DND-41 (cell line): ENCODE results near the gene AP2A2.

Source experiments
- ATAC-seq: fragments of 200-7000 bp; cut with Tn5 transposase; 3 replicates; pipeline ENCODE4 v1.9.1; 2021; ENCODE audit warnings: low read depth; ENCODE audit not compliant: insufficient read depth
- DNase-seq: peaks from one replicate; pipeline ENCODE4 v3.0.0-alpha.2; 2020
- H2AFZ ChIP-seq: 2 replicates; pipeline ENCODE4 v1.6.0; 2012; ENCODE audit warnings: low read depth, low read length
- H3K27ac ChIP-seq: 2 replicates; pipeline ENCODE4 v1.5.1; 2012; ENCODE audit warnings: low read length, inconsistent platforms
- H3K27me3 ChIP-seq: fragments of 200-600 bp; sonication (generic); 2 replicates; pipeline ENCODE4 v1.6.0; 2012; ENCODE audit warnings: low read length, mild to moderate bottlenecking, inconsistent platforms; ENCODE audit not compliant: insufficient read depth, poor library complexity
- H3K36me3 ChIP-seq: 2 replicates; pipeline ENCODE4 v1.5.1; 2012; ENCODE audit warnings: low read length, inconsistent platforms; ENCODE audit not compliant: insufficient read depth
- H3K4me1 ChIP-seq: 2 replicates; pipeline ENCODE4 v1.5.1; 2012; ENCODE audit warnings: mild to moderate bottlenecking, low read length; ENCODE audit not compliant: insufficient read depth
- H3K4me2 ChIP-seq: 2 replicates; pipeline ENCODE4 v1.6.0; 2012; ENCODE audit warnings: mild to moderate bottlenecking, moderate library complexity, low read length, inconsistent platforms; ENCODE audit not compliant: insufficient read depth
- H3K4me3 ChIP-seq, 2 experiments: fragments of 200-600 bp in 1 of 2; shearing (Covaris generic) in 1 of 2; 2 replicates each; pipeline ENCODE4 v1.5.1; 2012 to 2016; ENCODE audit warnings: inconsistent platforms in 2 of 2, low read length in 2 of 2, mild to moderate bottlenecking in 2 of 2, low read depth in 1 of 2, moderate library complexity in 1 of 2
- H3K79me2 ChIP-seq: 2 replicates; pipeline ENCODE4 v1.6.0; 2012; ENCODE audit warnings: low read length, inconsistent platforms; ENCODE audit not compliant: insufficient read depth
- H3K9ac ChIP-seq: 2 replicates; pipeline ENCODE4 v1.6.0; 2012; ENCODE audit warnings: low read depth, mild to moderate bottlenecking, inconsistent platforms, low read length, moderate library complexity
- H3K9me3 ChIP-seq: 2 replicates; pipeline ENCODE4 v1.5.1; 2012; ENCODE audit warnings: low read length, moderate library complexity, mild to moderate bottlenecking, inconsistent platforms; ENCODE audit not compliant: insufficient read depth, severe bottlenecking
- H4K20me1 ChIP-seq: 2 replicates; pipeline ENCODE4 v1.6.0; 2012; ENCODE audit warnings: low read length; ENCODE audit not compliant: insufficient read depth
- EZH2 ChIP-seq: IDR thresholded peaks from 3 replicates; pipeline ENCODE4 v1.6.1; 2012; ENCODE audit warnings: borderline replicate concordance, low read depth, mild to moderate bottlenecking, moderate library complexity, low read length, inconsistent platforms; ENCODE audit not compliant: severe bottlenecking
- TF ChIP-seq, protein P1 (sequence below): IDR thresholded peaks from 2 replicates; pipeline ENCODE4 v1.5.1; 2012; ENCODE audit warnings: borderline replicate concordance, low read length, moderate library complexity, mild to moderate bottlenecking; ENCODE audit not compliant: poor library complexity, severe bottlenecking; ENCODE audit errors: extremely low read depth

The AP2A2 gene

DNA sequence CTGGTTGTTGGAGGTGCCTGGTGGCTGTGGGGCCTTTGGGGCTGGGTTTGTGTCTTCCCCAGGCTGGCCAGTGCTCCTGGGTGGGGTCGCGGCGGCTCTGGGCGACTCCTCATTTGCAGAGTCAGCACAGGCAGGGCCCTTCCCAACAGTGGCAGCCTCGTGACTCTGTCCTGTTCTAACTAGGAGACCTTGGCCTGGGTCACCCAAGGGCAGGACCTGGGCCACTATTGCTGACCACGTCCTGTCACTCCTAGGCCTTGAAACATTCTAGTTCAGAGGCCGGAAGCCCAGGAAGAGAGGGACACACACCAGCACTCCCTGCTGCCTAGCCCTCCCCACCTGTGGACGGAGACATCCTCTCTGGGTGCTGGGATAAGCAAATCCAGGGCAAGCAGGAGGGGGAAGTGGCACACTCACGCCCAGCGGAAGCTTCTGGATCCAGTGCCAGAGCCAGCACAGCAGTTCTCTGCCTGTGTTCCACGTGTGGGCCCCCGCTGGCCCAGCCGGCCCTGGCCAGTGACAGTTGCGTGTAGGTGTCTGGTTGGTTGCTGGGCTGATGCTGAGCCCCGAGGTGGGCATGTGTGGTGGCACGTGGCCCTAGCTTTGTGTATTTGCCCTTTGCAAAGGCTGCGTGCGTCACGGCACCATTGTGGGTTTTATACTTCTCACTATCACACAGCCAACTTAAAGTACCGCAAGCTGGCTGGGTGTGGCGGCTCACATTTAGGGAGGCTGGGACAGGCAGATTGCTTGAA, 10.7 kb upstream of the AP2A2 start:
- H3K4me3 ChIP-seq: no peak overlapping the region
- no peak for TF ChIP-seq EZH2
- H4K20me1 ChIP-seq: no peaks in the 10 kb centered on the region
- H3K27me3 ChIP-seq: no peaks in the 10 kb centered on the region
- H3K36me3 ChIP-seq: no peaks in the 10 kb centered on the region; the same call in 1 of the 2 replicates
- no peak overlapping the region for H3K9ac ChIP-seq
- H3K27ac ChIP-seq: no peak overlapping the region
- no peaks in the 10 kb centered on the region for H3K9me3 ChIP-seq
- no peak overlapping the region for H2AFZ ChIP-seq
- H3K4me1 ChIP-seq: peaks cover 12% of the 10 kb centered on the region
- ATAC-seq: no peak
- no peak for DNase-seq
- H3K4me2 ChIP-seq: no peak overlapping the region
- H3K79me2 ChIP-seq: peaks cover 7% of the 10 kb centered on the region

DNA sequence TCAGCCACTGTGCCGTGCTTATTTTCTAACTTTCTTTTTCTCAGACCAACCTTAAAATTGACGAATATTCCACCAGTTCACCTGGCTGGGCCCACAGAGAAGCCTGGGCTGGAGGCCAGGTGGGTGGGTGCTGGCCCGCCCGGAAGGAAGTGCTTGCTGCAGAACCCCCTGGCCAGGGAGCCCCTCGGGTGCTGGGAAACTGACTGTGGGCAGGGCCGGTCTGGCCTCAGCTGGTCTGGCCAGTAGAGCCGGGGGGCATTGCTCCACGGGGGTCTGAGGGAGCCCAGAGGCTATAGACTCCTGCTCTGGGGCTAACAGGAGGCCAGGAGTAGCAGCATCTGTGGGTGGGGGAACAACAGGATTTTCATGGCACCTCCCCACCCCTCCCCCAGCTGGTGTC, 8.2 kb upstream of the AP2A2 start:
- no peak for TF ChIP-seq EZH2
- no peak overlapping the region for H3K27ac ChIP-seq
- H3K4me1 ChIP-seq: no peaks in the 10 kb centered on the region
- no peaks in the 10 kb centered on the region for H3K79me2 ChIP-seq
- H3K4me3 ChIP-seq: no peak overlapping the region
- no peaks in the 10 kb centered on the region for H3K9me3 ChIP-seq
- no peak for DNase-seq
- H3K36me3 ChIP-seq: no peaks in the 10 kb centered on the region
- no peak overlapping the region for H3K4me2 ChIP-seq
- H3K27me3 ChIP-seq: no peaks in the 10 kb centered on the region
- no peaks in the 10 kb centered on the region for H4K20me1 ChIP-seq
- no peak for ATAC-seq
- H2AFZ ChIP-seq: no peak overlapping the region
- no peak overlapping the region for H3K9ac ChIP-seq

DNA sequence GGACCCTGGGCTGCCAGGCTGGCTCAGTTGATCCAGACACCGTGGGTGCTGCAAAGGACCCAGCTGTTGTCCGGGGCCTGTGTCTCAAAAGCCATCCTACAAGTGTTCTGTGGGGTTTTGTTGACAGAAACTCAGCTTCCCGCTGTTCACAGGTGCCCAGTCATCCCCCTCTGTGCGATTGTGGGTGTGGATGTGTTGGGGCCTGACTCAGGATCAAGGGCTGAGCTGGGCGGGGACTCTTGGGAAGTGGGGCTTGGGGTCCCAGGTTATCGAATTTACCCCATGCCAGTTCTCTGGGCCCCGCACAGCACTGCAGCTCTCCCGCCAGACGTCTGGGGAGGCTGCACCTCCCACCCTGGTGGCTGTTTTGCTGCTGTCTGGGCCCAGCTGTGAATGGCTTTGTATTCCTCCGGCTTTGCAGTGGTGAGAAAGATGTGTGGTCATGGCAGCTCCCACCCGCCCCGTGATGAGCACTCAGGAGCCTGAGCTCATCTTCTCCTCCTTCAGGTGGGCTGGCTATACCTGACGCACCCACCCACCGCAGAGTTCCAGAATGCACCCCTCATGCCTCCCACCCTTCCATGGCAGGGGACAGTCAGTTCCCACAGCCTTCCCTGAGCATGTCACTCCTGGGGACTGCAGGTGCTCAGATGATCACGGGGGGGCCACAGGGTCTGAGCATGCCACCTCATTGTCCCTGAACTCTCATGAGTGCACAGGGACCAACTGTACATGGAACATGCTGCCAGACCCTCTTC, 3.6 kb upstream of the AP2A2 start:
- TF ChIP-seq, protein P1, sequence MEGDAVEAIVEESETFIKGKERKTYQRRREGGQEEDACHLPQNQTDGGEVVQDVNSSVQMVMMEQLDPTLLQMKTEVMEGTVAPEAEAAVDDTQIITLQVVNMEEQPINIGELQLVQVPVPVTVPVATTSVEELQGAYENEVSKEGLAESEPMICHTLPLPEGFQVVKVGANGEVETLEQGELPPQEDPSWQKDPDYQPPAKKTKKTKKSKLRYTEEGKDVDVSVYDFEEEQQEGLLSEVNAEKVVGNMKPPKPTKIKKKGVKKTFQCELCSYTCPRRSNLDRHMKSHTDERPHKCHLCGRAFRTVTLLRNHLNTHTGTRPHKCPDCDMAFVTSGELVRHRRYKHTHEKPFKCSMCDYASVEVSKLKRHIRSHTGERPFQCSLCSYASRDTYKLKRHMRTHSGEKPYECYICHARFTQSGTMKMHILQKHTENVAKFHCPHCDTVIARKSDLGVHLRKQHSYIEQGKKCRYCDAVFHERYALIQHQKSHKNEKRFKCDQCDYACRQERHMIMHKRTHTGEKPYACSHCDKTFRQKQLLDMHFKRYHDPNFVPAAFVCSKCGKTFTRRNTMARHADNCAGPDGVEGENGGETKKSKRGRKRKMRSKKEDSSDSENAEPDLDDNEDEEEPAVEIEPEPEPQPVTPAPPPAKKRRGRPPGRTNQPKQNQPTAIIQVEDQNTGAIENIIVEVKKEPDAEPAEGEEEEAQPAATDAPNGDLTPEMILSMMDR: no peak
- TF ChIP-seq EZH2: no peak
- peaks cover 6% of the 10 kb centered on the region; the same call in 1 of the 2 replicates for H4K20me1 ChIP-seq
- H3K9me3 ChIP-seq: no peaks in the 10 kb centered on the region
- H3K4me1 ChIP-seq: peaks cover 12% of the 10 kb centered on the region
- no peak overlapping the region for H3K9ac ChIP-seq
- peaks cover 12% of the 10 kb centered on the region for H3K79me2 ChIP-seq
- ATAC-seq (no peak), DNase-seq (no peak)
- no peak overlapping the region for H2AFZ ChIP-seq
- H3K27me3 ChIP-seq: no peaks in the 10 kb centered on the region
- H3K4me2 ChIP-seq: no peak overlapping the region
- no peak overlapping the region for H3K4me3 ChIP-seq
- H3K27ac ChIP-seq: no peak overlapping the region
- peaks cover 2% of the 10 kb centered on the region; the same call in 1 of the 2 replicates for H3K36me3 ChIP-seq

DNA sequence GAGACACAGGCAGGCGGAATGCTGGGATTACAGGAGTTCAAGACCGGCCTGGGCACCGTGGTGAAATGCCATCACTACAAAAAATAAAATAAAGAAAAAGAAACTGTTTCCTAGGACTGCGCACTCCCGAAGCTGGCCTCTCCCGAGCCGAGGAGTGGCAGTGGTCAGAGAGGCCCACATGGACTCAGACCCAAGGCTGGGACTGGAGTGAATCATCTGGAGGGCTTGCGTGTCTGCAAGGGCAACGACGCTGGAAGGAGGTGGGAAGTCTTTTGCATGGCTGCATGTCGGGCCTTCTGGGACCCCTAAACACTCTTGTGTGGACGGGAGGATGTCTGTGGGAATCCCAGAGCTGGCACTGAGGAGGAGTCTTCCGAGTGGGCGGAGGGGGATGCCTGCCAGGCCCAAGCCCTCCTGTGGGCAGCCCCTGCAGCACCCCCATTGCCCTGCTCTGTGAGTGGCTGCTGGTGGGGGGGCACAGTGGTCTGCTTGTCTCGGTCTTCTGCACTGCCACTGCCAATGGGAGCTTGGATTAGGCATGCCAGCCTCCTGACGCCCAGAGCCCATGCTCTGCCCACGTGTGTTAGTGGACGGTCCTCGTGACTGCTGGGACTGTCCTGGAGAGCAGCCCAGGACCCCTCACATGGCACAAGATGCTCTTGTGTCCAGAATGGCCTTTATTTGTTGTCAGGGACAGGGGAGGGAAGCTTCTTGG, 1.8 kb upstream of the AP2A2 start:
- DNase-seq (no peak), ATAC-seq (no peak)
- Histone ChIP-seq H3K4me3 (no peak overlapping the region), H3K27ac (no peak overlapping the region), H3K9ac (no peak overlapping the region), H3K4me2 (no peak overlapping the region), H4K20me1 (peaks cover 13% of the 10 kb centered on the region; the same call in 1 of the 2 replicates), H3K9me3 (no peaks in the 10 kb centered on the region), H3K36me3 (peaks cover 13% of the 10 kb centered on the region; the same call in 1 of the 2 replicates), H3K27me3 (no peaks in the 10 kb centered on the region), H2AFZ (no peak overlapping the region), H3K4me1 (peaks cover 27% of the 10 kb centered on the region), H3K79me2 (peaks cover 30% of the 10 kb centered on the region)
- no peak for TF ChIP-seq EZH2
- TF ChIP-seq, protein P1: no peak
